ENCODE results near the gene SYNM. TPM values are rescaled to one million over a fixed set of nuclear protein-coding genes. Genes with fewer than 3 reads are reported as not detected.

The SYNM gene
- total RNA-seq, 1 experiment from 2014 or later: 2.6 TPM

GRCh38 chr15:99124641-99125040 is 19.8 kb downstream of the SYNM start:
- Histone ChIP-seq H3K27me3 (replicated peaks; ENCODE audit: insufficient read depth, low read depth, low read length, poor library complexity) (no peaks in the 10 kb centered on the region), H3K4me3 (ENCODE audit: low read depth, low read length, poor library complexity, severe bottlenecking) (no peak overlapping the region), H3K36me3 (ENCODE audit: insufficient read depth, low read length, poor library complexity, severe bottlenecking) (no peaks in the 10 kb centered on the region), H3K27ac (ENCODE audit: low read depth, low read length, poor library complexity, severe bottlenecking) (no peak overlapping the region), H3K4me1 (ENCODE audit: insufficient read depth, low read length, poor library complexity, severe bottlenecking) (peaks cover 18% of the 10 kb centered on the region), H3K9me3 (ENCODE audit: low read depth, low read length, poor library complexity, severe bottlenecking) (no peaks in the 10 kb centered on the region)
- TF ChIP-seq EZH2 (IDR thresholded peaks at IDR 0.05; ENCODE audit: borderline replicate concordance, low read depth, low read length, poor library complexity, severe bottlenecking) (no peak), CTCF (conservative IDR thresholded peaks at IDR 0.05; ENCODE audit: low read depth, low read length) (no peak)
- CTCF ChIA-PET: interaction anchor here (1.4 kb wide), 1 partner anchor 24 kb away, joined by 4 read pairs; no protein-coding TSS in a partner anchor
- intact Hi-C loops (cut with micrococcal nuclease; ENCODE audit: unreplicated experiment): no loop called here
- no TSS peak for BruUV-seq (replicated peaks)
- POLR2A ChIA-PET (ENCODE audit: low non-redundant PET): no interaction called here
- no peak for DNase-seq (ENCODE audit: low spot score)

GRCh38 chr15:99125061-99125891 is 20.4 kb downstream of the SYNM start:
- intact Hi-C loops (cut with micrococcal nuclease; ENCODE audit: unreplicated experiment): no loop called here
- DNase-seq (ENCODE audit: low spot score): no peak
- ChIA-PET CTCF (interaction anchor here (1.4 kb wide), 1 partner anchor 25 kb away, joined by 4 read pairs; no protein-coding TSS in a partner anchor), POLR2A (ENCODE audit: low non-redundant PET) (no interaction called here)
- no peak overlapping the region for H3K27ac ChIP-seq (ENCODE audit: low read depth, low read length, poor library complexity, severe bottlenecking)
- H3K36me3 ChIP-seq (ENCODE audit: insufficient read depth, low read length, poor library complexity, severe bottlenecking): no peaks in the 10 kb centered on the region
- no peaks in the 10 kb centered on the region for H3K9me3 ChIP-seq (ENCODE audit: low read depth, low read length, poor library complexity, severe bottlenecking)
- no peaks in the 10 kb centered on the region for H3K27me3 ChIP-seq (replicated peaks; ENCODE audit: insufficient read depth, low read depth, low read length, poor library complexity)
- TF ChIP-seq CTCF (conservative IDR thresholded peaks at IDR 0.05; ENCODE audit: low read depth, low read length): no peak
- no peak for TF ChIP-seq EZH2 (IDR thresholded peaks at IDR 0.05; ENCODE audit: borderline replicate concordance, low read depth, low read length, poor library complexity, severe bottlenecking)
- no peak overlapping the region for H3K4me3 ChIP-seq (ENCODE audit: low read depth, low read length, poor library complexity, severe bottlenecking)
- peaks cover 18% of the 10 kb centered on the region for H3K4me1 ChIP-seq (ENCODE audit: insufficient read depth, low read length, poor library complexity, severe bottlenecking)
- no TSS peak for BruUV-seq (replicated peaks)

DNA sequence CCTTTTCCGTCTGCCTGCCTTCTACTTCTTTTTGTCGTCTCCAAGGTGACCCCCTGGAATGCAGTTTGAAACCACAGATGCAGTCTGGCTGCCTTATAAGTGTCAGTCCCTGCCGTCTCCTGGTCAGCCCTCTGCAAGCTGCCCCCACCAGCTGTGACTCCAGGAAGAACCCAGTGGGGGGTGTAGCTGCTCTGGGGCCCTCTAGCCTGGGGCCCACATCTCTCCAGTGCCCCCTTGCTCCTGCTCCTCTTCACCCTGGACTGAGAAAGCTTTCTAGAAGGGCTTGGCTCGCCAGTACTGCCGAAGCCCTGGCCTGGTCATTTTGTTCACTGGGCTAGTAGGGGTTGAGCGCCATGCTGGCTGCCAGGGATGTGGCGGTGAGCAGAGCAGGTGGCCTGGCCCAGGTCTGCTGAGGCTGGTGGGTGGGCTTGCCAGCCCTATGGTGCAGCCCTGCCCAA is 21.3 kb downstream of the SYNM start:
- intact Hi-C loops (cut with micrococcal nuclease; ENCODE audit: unreplicated experiment): no loop called here
- TF ChIP-seq CTCF (conservative IDR thresholded peaks at IDR 0.05; ENCODE audit: low read depth, low read length) (no peak), EZH2 (IDR thresholded peaks at IDR 0.05; ENCODE audit: borderline replicate concordance, low read depth, low read length, poor library complexity, severe bottlenecking) (no peak)
- Histone ChIP-seq H3K27ac (ENCODE audit: low read depth, low read length, poor library complexity, severe bottlenecking) (no peak overlapping the region), H3K36me3 (ENCODE audit: insufficient read depth, low read length, poor library complexity, severe bottlenecking) (no peaks in the 10 kb centered on the region), H3K4me3 (ENCODE audit: low read depth, low read length, poor library complexity, severe bottlenecking) (no peak overlapping the region), H3K27me3 (replicated peaks; ENCODE audit: insufficient read depth, low read depth, low read length, poor library complexity) (no peaks in the 10 kb centered on the region), H3K4me1 (ENCODE audit: insufficient read depth, low read length, poor library complexity, severe bottlenecking) (peaks cover 18% of the 10 kb centered on the region), H3K9me3 (ENCODE audit: low read depth, low read length, poor library complexity, severe bottlenecking) (no peaks in the 10 kb centered on the region)
- ChIA-PET CTCF (no interaction called here), POLR2A (ENCODE audit: low non-redundant PET) (no interaction called here)
- no TSS peak for BruUV-seq (replicated peaks)
- no peak for DNase-seq (ENCODE audit: low spot score)

Data from A673 (cell line).